ENCODE data around the gene VSTM4. TPM values are rescaled to one million over a fixed set of nuclear protein-coding genes. Genes with fewer than 3 reads are reported as not detected.

VSTM4 gene
- total RNA-seq, 1 experiment from 2014 or later: 0.07 TPM

Small RNA genes lying within 50 kb of the gene (microRNA-seq; reads per million reads assigned to microRNA genes)
- gene MIR4294 (ENCODE audit: borderline number of aligned reads): not detected

Other genes with a start within 250 kb of the VSTM4 start
- not detected for gene LRRC18, start 175.7 kb downstream of the VSTM4 start, total RNA-seq (2021; ENCODE audit: unreplicated experiment)
- not detected for gene FAM170B, start 18.5 kb upstream of the VSTM4 start, total RNA-seq (2021; ENCODE audit: unreplicated experiment)
- not detected for gene TMEM273, start 72.9 kb upstream of the VSTM4 start, total RNA-seq (2021; ENCODE audit: unreplicated experiment)
- not detected for gene C10orf71, start 183.6 kb upstream of the VSTM4 start, total RNA-seq (2021; ENCODE audit: unreplicated experiment)